Activated effector memory CD4-positive, alpha-beta T cell treated with Interleukin-2 at 50 U/mL for 16 hours (primary cell): ENCODE results near the gene TBX10.
"Not testable (repeated sequence)": the region's sequence is repeated elsewhere in the genome, so short reads cannot be mapped to it uniquely, and the experiment has no call there.

Source experiments
- DNase-seq: peaks from one replicate; pipeline ENCODE4 v3.0.0-alpha.2; 2020

Gene TBX10

DNA sequence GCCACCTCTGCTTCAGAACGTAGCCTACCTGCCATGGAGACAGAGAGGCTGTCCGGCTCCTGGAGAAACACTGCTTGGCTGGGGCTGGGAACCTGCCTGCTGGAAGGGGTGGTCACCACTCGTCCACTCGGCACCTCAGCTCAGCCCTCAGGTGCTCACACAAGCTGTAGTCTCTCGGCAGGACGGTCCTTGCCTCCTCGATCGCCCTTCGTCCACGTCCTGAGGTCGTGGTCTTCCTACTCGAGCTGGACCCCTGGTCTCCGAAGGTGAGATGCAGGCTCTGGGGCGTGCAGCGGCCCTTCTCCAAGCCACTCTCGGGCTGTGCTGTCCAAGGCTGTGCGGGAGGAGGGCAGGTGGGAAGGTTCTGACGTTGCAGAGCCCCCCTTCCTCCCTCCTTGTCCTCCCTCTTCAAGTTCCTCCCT is at the start of gene TBX10:
Gene TBX10, minus strand, starts transcription at position 326 of the 422 bp plus-strand sequence. Its CDS starts 291 bp downstream, at position 35.
- DNase-seq, result no peak

DNA sequence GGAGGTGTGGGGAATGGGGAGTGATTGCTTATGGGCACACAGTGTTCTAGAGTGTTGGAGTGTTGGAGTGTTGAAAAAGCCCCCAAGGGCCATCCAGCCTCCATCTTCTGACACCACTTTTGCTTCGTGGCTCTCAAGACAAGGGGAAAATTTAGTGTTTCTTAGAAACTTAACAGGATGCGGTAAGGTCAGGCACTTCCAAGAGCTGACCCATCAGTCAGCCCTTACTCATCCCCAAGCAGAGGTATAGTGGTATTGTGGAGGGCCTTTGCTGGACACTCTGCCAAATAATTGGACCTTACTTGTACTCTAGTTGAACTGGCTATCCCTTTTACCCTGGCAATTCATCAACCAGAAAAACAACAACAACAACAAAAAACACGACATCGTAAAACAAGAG is 49.6 kb upstream of the TBX10 start:
- no peak for DNase-seq

- no peak for DNase-seq
Measured at GRCh38 chr11:67687986-67688385, 48.4 kb upstream of the TBX10 start.

GRCh38 chr11:67685641-67686332 is 46.2 kb upstream of the TBX10 start:
- DNase-seq, result not testable (repeated sequence)

- not testable (repeated sequence) for DNase-seq
Measured at GRCh38 chr11:67682126-67683034, 42.8 kb upstream of the TBX10 start.

GRCh38 chr11:67680696-67681470 is 41.3 kb upstream of the TBX10 start:
- DNase-seq, result no peak

GRCh38 chr11:67675058-67675747 is 35.6 kb upstream of the TBX10 start:
- DNase-seq, result no peak

- DNase-seq, result no peak
Measured at GRCh38 chr11:67674442-67674871, 34.9 kb upstream of the TBX10 start, which contains the start of gene ALDH3B2. Gene ALDH3B2 (minus strand): TSS chr11:67674623. CDS start chr11:67666935, 7,688 bp downstream.

GRCh38 chr11:67673902-67674301 is 34.3 kb upstream of the TBX10 start:
- no peak for DNase-seq

DNA sequence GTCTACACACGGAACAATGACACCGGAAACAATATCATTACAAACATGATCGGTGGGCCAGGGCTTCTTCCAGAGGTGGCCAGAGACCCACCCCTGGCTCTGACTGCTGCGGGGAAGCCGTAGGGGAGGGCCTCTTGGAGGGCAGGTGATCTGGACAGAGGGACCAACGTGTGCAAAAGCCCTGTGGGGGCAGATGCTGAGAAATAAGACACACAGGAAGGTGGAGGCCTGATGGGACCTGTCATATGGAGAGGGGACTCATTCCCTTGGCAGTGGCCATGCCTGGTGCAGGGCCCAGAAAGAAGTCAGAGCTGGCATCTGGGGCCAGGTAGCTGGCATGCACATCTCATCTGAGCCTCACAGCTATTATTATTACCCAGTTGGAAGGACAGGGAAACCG is 33.8 kb upstream of the TBX10 start:
- DNase-seq, result no peak

DNA sequence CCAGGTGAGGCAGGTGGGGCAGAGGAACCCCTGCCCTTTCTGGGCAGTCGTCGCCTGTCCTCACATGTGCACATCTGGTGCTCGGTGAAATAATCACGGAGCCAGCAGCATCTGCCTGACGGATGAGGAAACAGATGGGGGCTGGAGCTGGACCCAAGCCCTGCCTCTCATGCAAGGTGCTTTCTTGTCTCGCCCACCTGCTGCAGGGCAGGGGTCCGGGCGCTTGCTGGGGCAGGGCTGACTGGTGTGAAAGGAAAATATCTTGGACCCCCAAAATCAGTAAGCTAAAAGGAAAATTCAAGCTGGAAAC is 31.6 kb upstream of the TBX10 start:
- DNase-seq, result no peak

DNA sequence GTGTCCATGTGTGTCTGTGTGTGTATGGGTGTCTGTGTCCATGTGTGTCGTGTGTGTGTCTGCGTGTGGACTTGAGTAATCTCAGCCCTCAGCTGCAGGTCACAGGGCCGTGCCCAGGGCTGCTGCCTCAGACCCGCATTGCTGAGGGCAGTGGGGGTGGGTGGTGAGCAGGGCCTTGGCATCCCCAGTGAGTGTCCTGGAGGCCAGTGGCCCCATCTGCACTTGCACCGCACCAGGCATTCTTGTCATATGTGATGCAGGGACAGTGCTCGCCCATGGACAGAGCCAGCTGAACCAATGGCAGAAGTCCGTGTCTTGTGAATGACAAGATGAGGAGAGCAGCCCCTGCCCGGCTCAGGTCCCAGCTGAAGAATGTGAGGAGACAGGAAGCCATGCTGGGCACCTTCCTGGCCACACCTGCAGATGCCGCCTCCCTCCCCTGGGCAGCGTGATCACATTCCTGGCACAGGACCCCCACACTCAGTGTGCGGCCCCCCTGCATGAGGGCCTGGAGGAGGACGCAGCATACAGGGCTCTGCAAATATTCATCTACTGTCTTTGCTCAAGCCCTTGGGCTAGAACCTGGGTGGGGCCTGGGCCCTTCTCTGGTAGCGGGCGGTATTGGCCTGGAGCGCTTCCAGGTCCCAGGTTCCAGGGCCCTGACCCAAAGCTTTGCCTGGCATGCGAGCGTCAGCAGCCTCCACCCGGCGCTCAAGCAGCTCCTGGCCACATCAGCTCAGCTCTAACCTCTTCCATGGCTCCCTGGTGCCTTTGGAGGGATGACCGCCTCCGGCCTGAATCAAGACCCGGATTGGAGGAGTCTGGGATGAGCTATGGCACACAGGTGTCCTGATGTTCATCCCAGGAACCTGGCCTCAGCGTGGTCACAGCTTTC is 31.0 kb upstream of the TBX10 start:
- DNase-seq, result no peak

DNA sequence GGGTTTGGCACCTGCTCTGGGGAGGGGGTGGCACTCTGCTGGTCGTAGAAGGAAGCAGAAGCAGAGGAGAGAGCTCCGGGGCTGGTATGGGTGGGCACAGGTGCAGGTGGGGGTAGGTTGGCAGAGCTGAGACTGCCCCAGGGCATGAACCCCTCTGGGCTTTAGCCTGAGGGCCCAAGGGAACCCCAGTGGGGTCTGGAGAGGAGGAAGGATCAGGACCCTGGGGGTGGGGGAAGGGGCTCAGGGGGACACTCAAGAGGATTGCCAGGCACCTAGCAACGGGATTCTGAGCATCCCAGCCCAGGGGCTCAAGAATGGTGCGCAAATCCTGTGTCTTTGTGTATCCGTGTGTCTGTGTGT is 28.6 kb upstream of the TBX10 start:
- no peak for DNase-seq

GRCh38 chr11:67667490-67668191 is 28.1 kb upstream of the TBX10 start:
- no peak for DNase-seq

GRCh38 chr11:67666676-67667489 is 27.3 kb upstream of the TBX10 start:
- no peak for DNase-seq

DNA sequence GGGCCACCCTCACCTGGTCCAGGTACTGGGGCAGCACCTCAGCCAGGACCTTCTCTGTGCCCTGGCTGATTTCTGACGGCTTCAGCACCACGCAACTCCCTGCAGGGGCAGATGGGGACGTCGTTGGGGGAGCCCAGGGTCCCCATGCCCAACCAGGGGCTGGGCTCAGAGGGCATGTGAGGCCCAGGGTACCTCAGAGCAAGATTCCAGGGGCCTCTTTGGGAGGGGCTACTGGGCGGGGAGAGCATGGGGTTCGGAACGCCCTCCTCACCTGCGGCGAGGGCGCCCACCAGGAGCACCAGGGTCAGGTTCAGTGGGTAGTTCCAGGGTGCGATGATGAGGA is 26.7 kb upstream of the TBX10 start:
- DNase-seq, result no peak

DNA sequence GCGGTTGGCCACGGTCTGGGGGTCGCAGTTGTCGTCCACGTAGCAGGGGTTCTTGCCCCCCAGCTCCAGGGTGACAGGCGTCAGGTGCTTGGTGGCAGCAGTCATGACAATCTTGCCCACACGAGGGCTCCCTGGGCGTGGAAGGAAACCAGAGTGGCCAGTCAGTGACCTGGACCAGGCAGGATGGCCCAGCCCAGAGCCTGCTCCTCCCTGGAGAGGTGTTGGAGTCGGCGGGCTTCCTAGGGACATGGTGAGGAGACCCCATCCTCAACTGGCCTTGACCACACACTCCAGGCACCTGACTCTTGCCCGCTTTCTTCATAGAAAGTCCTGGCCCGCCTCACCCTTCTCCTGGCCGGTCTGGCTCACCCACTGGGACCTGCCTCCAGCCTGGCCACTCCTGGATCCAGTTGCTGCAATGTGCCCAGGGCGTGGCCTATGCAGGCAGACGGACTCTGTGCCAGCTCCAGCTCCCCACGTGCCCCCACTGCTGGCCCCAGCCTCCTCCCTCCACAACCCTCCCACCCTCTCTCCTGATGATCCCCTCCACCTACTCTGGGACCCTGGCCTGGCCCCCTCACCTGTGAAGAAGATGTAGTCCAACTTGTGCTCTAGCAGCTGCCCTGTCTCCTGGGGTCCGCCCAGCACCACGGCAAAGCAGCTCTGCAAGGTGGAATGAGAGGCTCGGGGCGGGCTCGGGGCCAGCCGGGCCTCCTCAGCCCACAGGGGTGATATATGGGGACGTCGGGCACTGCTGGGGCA is 26.2 kb upstream of the TBX10 start:
- DNase-seq, result no peak

- DNase-seq, result no peak
Measured at GRCh38 chr11:67664696-67665540, 25.4 kb upstream of the TBX10 start.

GRCh38 chr11:67664213-67664585 is 24.6 kb upstream of the TBX10 start:
- no peak for DNase-seq
